PC-3 (cell line): Measurements from ENCODE around the gene FBXW7. TPM values are rescaled to one million over a fixed set of nuclear protein-coding genes. Genes with fewer than 3 reads are reported as not detected.

ENCODE experiments used
- ATAC-seq: fragments of 200-7000 bp; cut with Tn5 transposase; 2 replicates; pipeline ENCODE4 v1.9.1; 2020; ENCODE audit warnings: mild to moderate bottlenecking, moderate library complexity
- BruUV-seq: library from RNA; stranded (reverse); fragments of 400-500 nt; replicated peaks from 2 replicates; lab custom pipeline; 2021; lab: Mats Ljungman, UMichigan
- CTCF ChIA-PET: fragments of 300-600 bp; sonication (Branson Sonifier 250); formaldehyde crosslinking; loops from one replicate; lab custom pipeline; 2022; ENCODE audit warnings: antibody characterized with exemption; lab: Charles Lee
- POLR2A ChIA-PET: fragments of 300-600 bp; sonication (Branson Sonifier 250); formaldehyde crosslinking; loops from one replicate; lab custom pipeline; 2022; ENCODE audit warnings: antibody characterized with exemption; ENCODE audit not compliant: unreplicated experiment; lab: Charles Lee
- DNase-seq: peaks from one replicate; pipeline ENCODE4 v3.0.0-alpha.2; 2015
- H2AFZ ChIP-seq: fragments of 300-600 bp; sonication (generic); 2 replicates; pipeline ENCODE4 v1.6.0; 2016; ENCODE audit warnings: antibody characterized with exemption, low read length
- H3F3A ChIP-seq: fragments of 300-600 bp; sonication (generic); one replicate; pipeline ENCODE4 v1.6.0; 2017; ENCODE audit warnings: antibody characterized with exemption, low read length, control low read depth, mild to moderate bottlenecking; ENCODE audit not compliant: unreplicated experiment
- H3K27ac ChIP-seq: fragments of 300-600 bp; sonication (generic); 2 replicates; pipeline ENCODE4 v1.5.1; 2016; ENCODE audit warnings: mild to moderate bottlenecking, low read length
- H3K27me3 ChIP-seq: fragments of 300-600 bp; sonication (generic); 2 replicates; pipeline ENCODE4 v1.6.1; 2016; ENCODE audit warnings: low read length, mixed read lengths
- H3K36me3 ChIP-seq: fragments of 300-600 bp; sonication (generic); 2 replicates; pipeline ENCODE4 v1.6.1; 2016; ENCODE audit warnings: low read depth, mixed run types, low read length, mixed read lengths
- H3K4me1 ChIP-seq: fragments of 300-600 bp; sonication (generic); 2 replicates; pipeline ENCODE4 v1.5.1; 2016; ENCODE audit warnings: low read length; ENCODE audit not compliant: insufficient read depth
- H3K4me2 ChIP-seq: fragments of 300-600 bp; sonication (generic); 2 replicates; pipeline ENCODE4 v1.6.0; 2016; ENCODE audit warnings: low read length
- H3K4me3 ChIP-seq: fragments of 300-600 bp; sonication (generic); 2 replicates; pipeline ENCODE4 v1.5.1; 2016; ENCODE audit warnings: mild to moderate bottlenecking, low read length, mixed read lengths
- H3K79me2 ChIP-seq: fragments of 300-600 bp; sonication (generic); 2 replicates; pipeline ENCODE4 v1.6.1; 2017; ENCODE audit warnings: low read length, mixed read lengths
- H3K9ac ChIP-seq: fragments of 300-600 bp; sonication (generic); 2 replicates; pipeline ENCODE4 v1.6.0; 2016; ENCODE audit warnings: mild to moderate bottlenecking, low read length
- H3K9me2 ChIP-seq: fragments of 300-600 bp; sonication (generic); replicated peaks from 2 replicates; pipeline ENCODE4 v1.6.1; 2016; ENCODE audit warnings: mixed run types, low read length, mixed read lengths
- H3K9me3 ChIP-seq: fragments of 300-600 bp; sonication (generic); 2 replicates; pipeline ENCODE4 v1.6.1; 2016; ENCODE audit warnings: low read length, mixed read lengths
- H4K20me1 ChIP-seq: fragments of 300-600 bp; sonication (generic); 2 replicates; pipeline ENCODE4 v1.6.1; 2016; ENCODE audit warnings: low read length, mixed read lengths
- CTCF ChIP-seq: fragments of 300-600 bp; sonication (generic); conservative IDR thresholded peaks from 2 replicates; pipeline ENCODE4 v1.5.1; 2017; ENCODE audit warnings: antibody characterized with exemption, low read depth, mild to moderate bottlenecking, low read length
- EZH2 ChIP-seq: fragments of 300-600 bp; sonication (generic); IDR thresholded peaks from one replicate; pipeline ENCODE4 v1.6.1; 2017; ENCODE audit warnings: antibody characterized with exemption, mild to moderate bottlenecking, low read length; ENCODE audit not compliant: unreplicated experiment
- EZH2phosphoT487 ChIP-seq: fragments of 300-600 bp; sonication (generic); IDR thresholded peaks from 2 replicates; pipeline ENCODE4 v1.6.1; 2018; ENCODE audit warnings: mild to moderate bottlenecking, antibody characterized with exemption, low read length, borderline replicate concordance
- intact Hi-C: fragments of 100-400 bp; cut with micrococcal nuclease; formaldehyde crosslinking; loops from 2 replicates; pipeline ENCODE4 v1.9.0; 2023
- total RNA-seq: library from RNA; depleted of rRNA; stranded (reverse); fragments of >200 nt; gene quantifications from 2 replicates; pipeline ENCODE4 v1.2.3, GENCODE V29; 2014

FBXW7 gene
- total RNA-seq, 1 experiment from 2014 or later, result 24.3 TPM

GRCh38 chr4:152540293-152540674, 4.4 kb upstream of the FBXW7 start:
- H3K27ac ChIP-seq, result no peak overlapping the region
- TF ChIP-seq EZH2phosphoT487, result no peak
- TF ChIP-seq CTCF, result no peak
- no peak for TF ChIP-seq EZH2
- peaks cover 40% of the 10 kb centered on the region for H3K79me2 ChIP-seq
- no peaks in the 10 kb centered on the region for H4K20me1 ChIP-seq
- no peak overlapping the region for H3K4me2 ChIP-seq
- no peaks in the 10 kb centered on the region for H3K27me3 ChIP-seq
- ATAC-seq, result no peak
- ChIA-PET POLR2A (no interaction called here), CTCF (no interaction called here)
- no peaks in the 10 kb centered on the region for H3F3A ChIP-seq
- no peak overlapping the region for H2AFZ ChIP-seq
- BruUV-seq, result no TSS peak
- no peak for DNase-seq
- no peak overlapping the region for H3K4me3 ChIP-seq
- no peaks in the 10 kb centered on the region for H3K9me2 ChIP-seq
- peaks cover 9% of the 10 kb centered on the region for H3K36me3 ChIP-seq
- intact Hi-C loops, result no loop called here
- no peak overlapping the region for H3K9ac ChIP-seq
- no peaks in the 10 kb centered on the region for H3K9me3 ChIP-seq
- peaks cover 19% of the 10 kb centered on the region for H3K4me1 ChIP-seq

GRCh38 chr4:152539556-152540292, 3.8 kb upstream of the FBXW7 start:
- ChIA-PET POLR2A (no interaction called here), CTCF (no interaction called here)
- TF ChIP-seq EZH2phosphoT487, result no peak
- TF ChIP-seq CTCF, result no peak
- no peak for TF ChIP-seq EZH2
- Histone ChIP-seq H3K4me3 (no peak overlapping the region), H3K36me3 (peaks cover 9% of the 10 kb centered on the region), H3K4me1 (peaks cover 14% of the 10 kb centered on the region), H3K79me2 (peaks cover 46% of the 10 kb centered on the region), H3K9me2 (no peaks in the 10 kb centered on the region), H3K9ac (no peak overlapping the region), H4K20me1 (0 out of 2 replicates have a peak, but pooled peaks cover 1% of the 10 kb centered on the region), H3K27me3 (no peaks in the 10 kb centered on the region), H3F3A (no peaks in the 10 kb centered on the region), H2AFZ (no peak overlapping the region), H3K27ac (no peak overlapping the region), H3K4me2 (no peak overlapping the region), H3K9me3 (no peaks in the 10 kb centered on the region)
- intact Hi-C loops, result no loop called here
- no peak for ATAC-seq
- no peak for DNase-seq
- no TSS peak for BruUV-seq

GRCh38 chr4:152537881-152538280, 2.0 kb upstream of the FBXW7 start:
- no peaks in the 10 kb centered on the region for H3F3A ChIP-seq
- DNase-seq, result no peak
- POLR2A ChIA-PET, result no interaction called here
- no peak for ATAC-seq
- no peak overlapping the region for H3K27ac ChIP-seq
- CTCF ChIA-PET, result interaction anchor here (1.1 kb wide), 1 partner anchor 37 kb away, joined by 4 read pairs; no protein-coding TSS in a partner anchor
- peaks cover 22% of the 10 kb centered on the region for H3K4me1 ChIP-seq
- H3K9me3 ChIP-seq, result no peaks in the 10 kb centered on the region
- peaks cover 18% of the 10 kb centered on the region for H4K20me1 ChIP-seq
- H3K4me2 ChIP-seq, result peak overlapping the region; percentile 84
- intact Hi-C loops, result loop anchor here (2.0 kb wide), 1 partner anchor 103 kb away; no protein-coding TSS in a partner anchor
- H3K36me3 ChIP-seq, result peaks cover 9% of the 10 kb centered on the region
- H3K27me3 ChIP-seq, result no peaks in the 10 kb centered on the region
- no TSS peak for BruUV-seq
- no peaks in the 10 kb centered on the region for H3K9me2 ChIP-seq
- no peak for TF ChIP-seq CTCF
- no peak for TF ChIP-seq EZH2phosphoT487
- TF ChIP-seq EZH2, result no peak
- peak overlapping the region; percentile 99 for H3K4me3 ChIP-seq
- peaks cover 64% of the 10 kb centered on the region for H3K79me2 ChIP-seq
- no peak overlapping the region for H3K9ac ChIP-seq
- no peak overlapping the region for H2AFZ ChIP-seq
